Uterus (tissue), 2 donors: ENCODE data around the gene ETF1.

Experiments used
- CTCF ChIP-seq, 4 experiments: fragments of 200-600 bp in 2 of 4; fragments of 450-650 bp in 2 of 4; sonication (generic) in 2 of 4; IDR thresholded peaks; one replicate each; pipeline ENCODE4 v1.5.1; 2016 to 2019; ENCODE audit warnings: antibody characterized with exemption in 4 of 4, mild to moderate bottlenecking in 2 of 4, moderate library complexity in 1 of 4
- POLR2A ChIP-seq, 2 donors: fragments of 450-650 bp; IDR thresholded peaks; one replicate each; pipeline ENCODE4 v1.6.1; 2016; ENCODE audit warnings: antibody characterized with exemption in 2 of 2, mild to moderate bottlenecking in 1 of 2, moderate library complexity in 1 of 2

- TF ChIP-seq CTCF (IDR thresholded peaks at IDR 0.05) (no peak), POLR2A (IDR thresholded peaks at IDR 0.05) (no peak)
These were observed 14.8 kb downstream of the ETF1 start for GRCh38 chr5:138528208-138528607.
